Effector memory CD8-positive, alpha-beta T cell (primary cell): ENCODE results near the gene ACER2.
"Not testable (repeated sequence)": the region's sequence is repeated elsewhere in the genome, so short reads cannot be mapped to it uniquely, and the experiment has no call there.

ENCODE experiments used
- ATAC-seq: fragments of 150-1000 bp; cut with Tn5 transposase; replicated peaks from 2 replicates; pipeline ENCODE4 v1.10.0; 2021; ENCODE audit warnings: mild to moderate bottlenecking, moderate library complexity
- DNase-seq, 3 experiments: peaks; one replicate each; pipeline ENCODE4 v3.0.0; 2021
- H3K27ac Mint-ChIP-seq, 2 donors: one replicate each; pipeline ENCODE4 v1.8.0; 2022; ENCODE audit warnings: mild to moderate bottlenecking in 2 of 2, mixed read lengths in 2 of 2, moderate library complexity in 2 of 2
- H3K27me3 Mint-ChIP-seq, 2 donors: one replicate each; pipeline ENCODE4 v1.8.0; 2022; ENCODE audit warnings: mixed read lengths in 2 of 2
- H3K36me3 Mint-ChIP-seq: one replicate; pipeline ENCODE4 v1.8.0; 2022; ENCODE audit warnings: mild to moderate bottlenecking, moderate library complexity, mixed read lengths; ENCODE audit not compliant: insufficient read depth
- H3K4me1 Mint-ChIP-seq, 2 donors: one replicate each; pipeline ENCODE4 v1.8.0; 2022; ENCODE audit warnings: low read depth in 2 of 2, mixed read lengths in 2 of 2
- H3K4me3 Mint-ChIP-seq, 2 donors: one replicate each; pipeline ENCODE4 v1.8.0; 2022; ENCODE audit warnings: mild to moderate bottlenecking in 2 of 2, mixed read lengths in 2 of 2, moderate library complexity in 2 of 2
- H3K9me3 Mint-ChIP-seq, 2 donors: one replicate each; pipeline ENCODE4 v1.8.0; 2022; ENCODE audit warnings: mixed read lengths in 2 of 2

ACER2 gene

GRCh38 chr9:19385786-19386501, 22.9 kb upstream of the ACER2 start:
- no peaks in the 10 kb centered on the region for H3K9me3 Mint-ChIP-seq
- peak overlapping the region in 1 of 2 donors; percentile 16 for H3K27ac Mint-ChIP-seq
- no peak overlapping the region for H3K4me3 Mint-ChIP-seq
- DNase-seq (no peak), ATAC-seq (no peak)
- peaks cover 4% of the 10 kb centered on the region in 2 donors for H3K4me1 Mint-ChIP-seq
- peaks cover 4% of the 10 kb centered on the region for H3K36me3 Mint-ChIP-seq
- H3K27me3 Mint-ChIP-seq = peaks cover 28 to 37% of the 10 kb centered on the region in 2 donors

- ATAC-seq (no peak), DNase-seq (no peak)
- H3K9me3 Mint-ChIP-seq = no peaks in the 10 kb centered on the region
- peak overlapping the region in 1 of 2 donors; percentile 16 for H3K27ac Mint-ChIP-seq
- H3K4me3 Mint-ChIP-seq = no peak overlapping the region
- H3K4me1 Mint-ChIP-seq = no peaks in the 10 kb centered on the region
- H3K36me3 Mint-ChIP-seq = peaks cover 4% of the 10 kb centered on the region
- H3K27me3 Mint-ChIP-seq = peaks cover 28 to 37% of the 10 kb centered on the region in 2 donors
Observed at GRCh38 chr9:19386502-19387044, 22.2 kb upstream of the ACER2 start.

DNA sequence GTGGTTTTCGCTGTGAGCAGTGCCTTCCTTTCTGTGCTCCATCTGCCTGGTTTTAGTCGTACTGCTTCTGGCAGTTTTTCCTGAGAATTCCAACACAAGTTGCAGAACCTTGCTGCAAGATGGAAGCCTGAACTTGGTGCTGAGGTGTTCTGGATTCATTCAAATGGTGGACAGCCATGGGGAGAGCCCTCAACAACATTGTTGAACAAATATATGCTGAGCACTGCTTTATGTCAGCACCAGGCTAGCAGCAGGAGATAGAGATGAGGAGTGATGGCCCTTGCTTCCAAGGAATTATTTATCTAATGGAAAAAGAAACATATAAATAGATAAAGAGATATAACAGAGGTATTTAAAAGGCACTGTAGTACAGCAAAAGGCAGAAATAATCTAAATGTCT, 21.5 kb upstream of the ACER2 start:
- ATAC-seq (no peak), DNase-seq (no peak)
- H3K4me1 Mint-ChIP-seq = no peaks in the 10 kb centered on the region
- H3K27ac Mint-ChIP-seq = no peak overlapping the region
- H3K36me3 Mint-ChIP-seq = peaks cover 4% of the 10 kb centered on the region
- no peak overlapping the region for H3K4me3 Mint-ChIP-seq
- no peaks in the 10 kb centered on the region for H3K9me3 Mint-ChIP-seq
- H3K27me3 Mint-ChIP-seq = peaks cover 28 to 37% of the 10 kb centered on the region in 2 donors

DNA sequence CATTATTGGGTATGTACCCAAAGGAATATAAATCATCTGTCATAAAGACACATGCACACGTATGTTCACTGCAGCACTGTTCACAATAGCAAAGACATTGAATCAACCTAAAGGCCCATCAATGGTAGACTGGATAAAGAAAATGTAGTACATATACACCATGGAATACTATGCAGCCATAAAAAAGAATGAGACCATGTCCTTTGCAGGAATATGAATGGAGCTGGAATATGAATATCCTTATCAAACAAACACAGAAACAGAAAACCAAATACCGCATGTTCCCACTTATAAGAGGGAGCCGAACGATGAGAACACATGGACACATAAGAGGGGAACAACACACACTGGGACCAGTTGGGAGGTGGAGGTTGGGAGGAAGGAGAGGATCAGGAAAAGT, 19.3 kb upstream of the ACER2 start:
- H3K4me1 Mint-ChIP-seq, ATAC-seq, H3K36me3 Mint-ChIP-seq, H3K27ac Mint-ChIP-seq, DNase-seq, H3K9me3 Mint-ChIP-seq, H3K4me3 Mint-ChIP-seq: not testable (repeated sequence)
- H3K27me3 Mint-ChIP-seq = peaks cover 28 to 37% of the 10 kb centered on the region in 2 donors

- H3K4me3 Mint-ChIP-seq = no peak overlapping the region
- no peak for ATAC-seq
- no peaks in the 10 kb centered on the region for H3K36me3 Mint-ChIP-seq
- H3K27ac Mint-ChIP-seq = no peak overlapping the region
- no peak for DNase-seq
- H3K4me1 Mint-ChIP-seq = no peaks in the 10 kb centered on the region
- H3K27me3 Mint-ChIP-seq = no peaks in the 10 kb centered on the region
- H3K9me3 Mint-ChIP-seq = no peaks in the 10 kb centered on the region
Observed at GRCh38 chr9:19397845-19398244, 11.0 kb upstream of the ACER2 start.

GRCh38 chr9:19403231-19403630, 5.6 kb upstream of the ACER2 start:
- H3K36me3 Mint-ChIP-seq, H3K4me1 Mint-ChIP-seq, H3K9me3 Mint-ChIP-seq, H3K4me3 Mint-ChIP-seq, DNase-seq, H3K27ac Mint-ChIP-seq, ATAC-seq, H3K27me3 Mint-ChIP-seq: not testable (repeated sequence)

DNA sequence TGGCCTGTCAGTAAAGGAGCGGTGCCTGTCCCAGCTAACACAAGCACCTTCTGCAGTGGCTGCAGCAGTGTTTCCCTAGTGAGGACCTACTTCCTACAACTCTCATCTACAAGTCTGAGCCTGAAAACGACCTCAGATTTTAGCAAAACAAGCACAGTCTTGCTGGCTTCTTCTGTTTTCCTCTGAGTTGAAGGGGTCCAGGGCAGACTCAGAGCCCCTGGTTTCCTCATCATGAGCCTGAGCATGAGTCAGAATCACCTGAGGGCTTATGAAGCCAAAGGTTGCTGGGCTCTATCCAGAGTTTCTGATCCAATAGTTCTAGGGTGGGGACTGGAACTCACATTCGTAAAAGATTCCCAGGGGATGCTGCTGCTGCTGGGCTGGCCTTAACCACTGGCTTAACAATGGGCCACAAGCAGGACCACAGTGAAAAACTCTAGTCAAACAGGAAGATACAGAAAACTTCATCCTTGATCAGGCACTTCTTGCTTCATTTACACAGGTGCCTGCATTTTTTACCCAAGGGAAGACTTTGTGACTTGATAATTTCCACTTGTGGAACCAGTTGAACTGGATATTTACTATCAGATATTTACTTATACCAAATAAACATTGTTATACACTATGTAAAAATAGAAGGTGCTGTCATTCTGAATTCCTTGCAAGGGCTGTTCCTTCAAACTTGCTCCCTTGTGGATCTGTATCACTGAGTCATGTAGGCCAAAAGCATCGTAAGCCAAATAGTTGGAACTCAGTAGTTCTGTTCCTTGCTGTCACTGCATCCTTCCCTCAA, 4.3 kb upstream of the ACER2 start:
- Mint-ChIP-seq H3K4me3 (no peak overlapping the region), H3K27me3 (no peaks in the 10 kb centered on the region), H3K9me3 (no peaks in the 10 kb centered on the region), H3K27ac (no peak overlapping the region), H3K4me1 (peaks cover 6 to 8% of the 10 kb centered on the region in 2 donors), H3K36me3 (peaks cover 9% of the 10 kb centered on the region)
- DNase-seq = no peak
- ATAC-seq = no peak

DNA sequence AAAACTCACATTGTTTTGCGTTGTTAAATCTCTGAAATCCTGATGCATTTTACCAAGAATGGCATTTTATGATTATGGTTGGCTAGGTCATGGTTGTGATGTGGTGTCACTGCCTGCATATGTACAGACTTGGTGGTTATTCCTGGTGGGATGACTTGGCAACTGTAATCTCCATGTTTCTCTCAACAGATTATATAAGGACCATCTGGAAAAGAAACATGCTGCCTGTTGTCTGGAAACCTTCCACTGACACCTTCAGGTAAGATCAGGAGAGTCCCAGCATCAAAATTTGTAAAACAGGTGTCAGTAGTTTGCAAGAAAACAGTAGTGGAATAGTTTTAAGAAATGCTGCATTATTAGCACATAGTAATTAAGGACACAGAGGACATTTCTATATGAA, 3.0 kb upstream of the ACER2 start:
- no peaks in the 10 kb centered on the region for H3K27me3 Mint-ChIP-seq
- no peaks in the 10 kb centered on the region for H3K9me3 Mint-ChIP-seq
- H3K36me3 Mint-ChIP-seq = peaks cover 10% of the 10 kb centered on the region
- no peak overlapping the region for H3K4me3 Mint-ChIP-seq
- DNase-seq = no peak
- H3K4me1 Mint-ChIP-seq = peaks cover 13% of the 10 kb centered on the region in 2 donors
- no peak overlapping the region for H3K27ac Mint-ChIP-seq
- no peak for ATAC-seq

DNA sequence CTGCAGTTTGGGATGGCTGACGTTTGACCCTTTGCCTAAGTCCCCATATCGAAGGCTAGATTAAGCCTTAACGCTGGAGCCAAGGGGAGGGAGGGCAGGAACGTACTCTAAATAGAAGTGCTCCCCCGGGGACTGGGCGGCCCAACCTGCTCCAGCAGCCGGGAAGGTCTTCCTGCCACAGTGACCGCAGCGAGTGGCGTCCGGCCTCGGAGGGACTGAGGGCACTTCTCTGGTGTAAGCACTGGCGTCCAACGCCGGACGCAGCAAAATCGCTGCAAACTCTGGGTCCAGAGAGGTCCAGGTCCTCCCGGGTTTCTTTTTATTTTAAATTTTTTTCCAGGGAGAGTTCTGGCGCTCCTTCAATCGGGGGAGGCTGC, 505 bp upstream of the ACER2 start:
- no peaks in the 10 kb centered on the region for H3K27me3 Mint-ChIP-seq
- peak overlapping the region; percentile 95 to 97 for H3K4me3 Mint-ChIP-seq
- peaks cover 13 to 15% of the 10 kb centered on the region in 2 donors for H3K4me1 Mint-ChIP-seq
- H3K9me3 Mint-ChIP-seq = no peaks in the 10 kb centered on the region
- no peak for DNase-seq
- H3K27ac Mint-ChIP-seq = peak overlapping the region; percentile 46 to 86
- no peak for ATAC-seq
- H3K36me3 Mint-ChIP-seq = peaks cover 10% of the 10 kb centered on the region

- peak overlapping the region; percentile 95 to 97 for H3K4me3 Mint-ChIP-seq
- peaks cover 13 to 15% of the 10 kb centered on the region in 2 donors for H3K4me1 Mint-ChIP-seq
- no peak for DNase-seq
- ATAC-seq = no peak
- H3K9me3 Mint-ChIP-seq = no peaks in the 10 kb centered on the region
- H3K27ac Mint-ChIP-seq = peak overlapping the region; percentile 86 to 88
- H3K36me3 Mint-ChIP-seq = peaks cover 10% of the 10 kb centered on the region
- no peaks in the 10 kb centered on the region for H3K27me3 Mint-ChIP-seq
Observed at GRCh38 chr9:19409401-19410194, 789 bp downstream of the ACER2 start.

- Mint-ChIP-seq H3K27ac (peak overlapping the region; percentile 86 to 88), H3K4me3 (peak overlapping the region; percentile 95 to 97), H3K9me3 (no peaks in the 10 kb centered on the region)
Observed at GRCh38 chr9:19410195-19410503, 1.3 kb downstream of the ACER2 start.

GRCh38 chr9:19410594-19410993, 1.8 kb downstream of the ACER2 start:
- DNase-seq = no peak
- peak overlapping the region in 1 of 2 donors; percentile 97 for H3K4me3 Mint-ChIP-seq
- no peak for ATAC-seq
- H3K27ac Mint-ChIP-seq = no peak overlapping the region
- H3K9me3 Mint-ChIP-seq = no peaks in the 10 kb centered on the region
- peaks cover 13 to 15% of the 10 kb centered on the region in 2 donors for H3K4me1 Mint-ChIP-seq
- peaks cover 10% of the 10 kb centered on the region for H3K36me3 Mint-ChIP-seq
- no peaks in the 10 kb centered on the region for H3K27me3 Mint-ChIP-seq

More at GRCh38 chr9:19410195-19410503, 1.3 kb downstream of the ACER2 start:
- no peak for ATAC-seq
- Mint-ChIP-seq H3K36me3 (peaks cover 10% of the 10 kb centered on the region), H3K4me1 (peaks cover 13 to 15% of the 10 kb centered on the region in 2 donors), H3K27me3 (no peaks in the 10 kb centered on the region)
- DNase-seq = no peak

GRCh38 chr9:19411316-19411715, 2.5 kb downstream of the ACER2 start:
- Mint-ChIP-seq H3K4me3 (no peak overlapping the region), H3K36me3 (peaks cover 10% of the 10 kb centered on the region), H3K4me1 (peaks cover 13 to 15% of the 10 kb centered on the region in 2 donors), H3K27me3 (no peaks in the 10 kb centered on the region), H3K9me3 (no peaks in the 10 kb centered on the region), H3K27ac (no peak overlapping the region)
- no peak for ATAC-seq
- DNase-seq = no peak
